IPS-NIHi11 (cell line): ENCODE measurements around the gene SERPINA12.
"Not testable (repeated sequence)": the region's sequence is repeated elsewhere in the genome, so short reads cannot be mapped to it uniquely, and the experiment has no call there.

ENCODE experiments used
- DNase-seq: peaks from one replicate; pipeline ENCODE4 v3.0.0; 2012; ENCODE audit warnings: mixed read lengths, low spot score

SERPINA12 gene

GRCh38 chr14:94489336-94489735, 19.9 kb downstream of the SERPINA12 start:
- peak; percentile 23 for DNase-seq

DNA sequence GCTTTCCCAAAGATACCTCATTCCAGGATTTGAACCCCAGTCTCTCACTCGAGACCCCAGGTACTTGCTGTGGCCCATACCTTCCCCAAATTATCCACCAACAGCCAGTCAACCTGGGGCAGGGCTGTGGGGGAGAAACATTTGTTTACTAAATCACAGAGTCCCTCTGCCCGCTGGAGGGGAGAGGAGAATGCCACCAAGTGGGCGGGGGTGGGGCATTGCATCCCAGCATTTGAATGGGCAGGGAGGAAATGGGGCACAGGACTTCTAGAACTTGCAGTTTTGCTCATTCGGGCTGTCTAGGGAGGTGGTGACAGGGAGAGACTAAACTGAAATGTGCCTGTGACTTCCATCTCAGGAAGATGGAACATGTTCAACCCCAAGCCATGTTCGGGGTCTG, 22.4 kb downstream of the SERPINA12 start:
- DNase-seq = peak; percentile 18

DNA sequence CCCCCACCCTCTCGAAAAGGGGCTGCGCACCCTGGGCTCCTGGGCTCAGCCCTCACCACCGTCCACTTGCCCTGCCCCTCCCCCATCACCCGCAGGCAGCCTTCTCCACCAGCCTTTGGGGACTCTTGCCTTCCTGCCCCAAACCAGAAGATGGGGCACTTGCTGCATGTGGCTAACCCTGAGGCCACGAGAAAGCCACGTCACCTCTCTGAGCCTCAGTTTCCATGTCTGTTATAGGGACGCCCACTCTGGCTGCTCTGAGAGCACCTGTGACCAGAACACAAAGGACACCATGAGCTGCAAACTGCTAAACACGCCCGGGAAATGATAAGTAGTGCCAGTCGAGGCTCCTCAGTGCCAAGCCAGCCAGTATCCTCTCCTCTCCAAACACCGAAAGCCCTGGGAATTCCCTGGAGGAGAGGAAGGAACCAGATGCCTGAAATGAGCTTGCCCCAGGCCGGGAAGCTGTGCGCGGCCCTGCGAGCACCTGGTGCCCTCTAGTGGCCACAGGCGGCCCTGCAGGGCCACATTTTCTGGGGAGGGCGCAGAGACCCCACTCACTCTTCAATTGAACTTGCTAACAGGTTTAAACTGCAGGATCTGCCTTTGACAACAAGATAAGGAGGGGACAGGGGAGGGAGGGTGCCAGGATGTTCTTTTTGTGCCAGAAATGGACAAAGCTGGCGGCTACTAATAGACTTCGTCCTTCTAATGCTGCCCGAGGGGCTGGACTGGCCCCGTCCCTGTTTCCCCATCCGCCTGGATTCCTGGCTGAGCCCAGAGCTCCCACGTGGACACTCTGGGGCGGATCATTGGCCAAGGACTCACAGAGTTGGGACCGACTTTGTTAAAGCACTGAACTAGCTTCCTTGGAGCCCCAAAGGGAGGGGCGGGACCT, 23.1 kb downstream of the SERPINA12 start:
- DNase-seq = peak; percentile 89

DNA sequence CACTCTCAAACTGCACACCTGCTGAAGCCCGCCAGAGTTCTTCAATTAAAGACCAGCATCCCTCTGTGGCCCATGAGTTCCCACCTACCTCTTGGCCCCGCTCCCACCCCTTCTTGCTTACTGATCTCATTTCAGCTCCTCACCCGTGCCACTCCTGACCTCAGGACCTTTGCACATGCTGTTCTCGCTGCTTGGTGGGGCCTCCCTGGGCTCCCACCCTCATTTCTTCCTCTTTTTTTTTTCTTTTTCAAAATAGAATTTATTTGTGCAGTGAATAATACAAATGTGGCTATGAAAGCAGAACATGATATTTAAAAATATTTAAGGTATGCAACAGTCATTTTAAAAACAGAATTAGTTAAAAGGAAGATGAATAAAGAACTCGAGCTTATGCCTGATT, 24.8 kb downstream of the SERPINA12 start:
- no peak for DNase-seq

DNA sequence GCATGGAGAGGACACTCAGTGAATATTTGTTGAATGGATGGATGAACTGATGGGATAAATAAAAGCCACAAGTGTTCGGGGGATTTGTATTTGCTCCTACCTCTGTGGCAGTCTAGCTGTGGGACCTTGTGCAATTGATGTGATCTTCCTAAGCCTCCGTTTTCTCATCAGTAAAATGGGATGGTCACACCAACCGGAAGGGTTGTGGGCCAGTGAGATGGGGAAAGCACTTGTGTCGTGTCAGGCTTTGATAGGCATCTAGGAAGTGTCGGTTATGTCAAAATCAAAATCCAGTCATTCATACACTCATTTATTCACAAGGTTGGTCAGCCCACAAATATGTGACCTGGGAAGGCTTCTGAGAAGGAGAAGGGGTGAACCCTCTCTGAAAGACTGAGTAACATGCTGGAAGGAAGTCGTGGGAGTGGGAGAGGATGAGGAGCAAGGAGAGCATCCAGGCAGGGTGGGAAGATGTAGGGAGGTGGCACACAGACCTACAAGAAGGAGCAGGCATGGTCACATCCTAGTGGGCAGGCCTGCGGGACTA, 25.5 kb downstream of the SERPINA12 start:
- no peak for DNase-seq

DNA sequence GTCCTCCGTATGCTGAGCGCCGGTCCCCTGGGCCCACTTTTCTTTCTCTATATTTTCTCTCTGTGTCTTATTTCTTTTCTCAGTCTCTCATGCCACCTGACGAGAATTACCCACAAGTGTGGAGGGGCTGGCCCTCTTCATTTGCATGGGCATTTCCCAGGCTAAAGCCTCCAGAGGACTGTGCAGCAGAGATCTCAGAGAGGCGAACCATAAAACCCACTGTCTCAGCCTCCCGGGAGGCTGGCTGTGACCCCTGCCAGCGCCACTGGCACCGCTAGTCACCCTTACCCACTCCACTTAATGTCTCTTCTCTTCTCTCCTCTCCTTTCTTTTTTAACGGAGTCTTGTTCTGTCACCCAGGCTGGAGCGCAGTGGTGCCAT, 26.2 kb downstream of the SERPINA12 start:
- DNase-seq = no peak

GRCh38 chr14:94482132-94483070, 26.9 kb downstream of the SERPINA12 start:
- not testable (repeated sequence) for DNase-seq

- no peak for DNase-seq
Observed at GRCh38 chr14:94481468-94482131, 27.7 kb downstream of the SERPINA12 start.

DNA sequence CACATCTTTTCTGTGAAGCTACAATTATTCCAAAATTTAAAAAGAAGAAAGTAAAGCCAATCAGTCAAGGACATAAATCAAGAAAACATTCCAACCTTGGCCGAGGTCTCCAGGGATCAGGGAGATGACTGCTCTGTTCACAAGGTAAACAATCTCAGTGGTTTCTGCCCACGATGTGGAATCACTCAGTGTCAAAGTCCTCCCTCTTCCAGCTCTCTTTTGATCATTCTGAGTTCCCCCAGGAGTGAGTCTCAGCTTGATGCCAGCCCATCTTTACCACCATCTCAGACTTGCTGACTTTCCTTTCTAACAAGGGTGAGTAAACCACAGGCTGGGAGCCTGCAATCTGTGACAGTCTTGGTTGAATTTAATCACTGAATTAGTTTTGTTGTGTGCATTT, 28.5 kb downstream of the SERPINA12 start:
- DNase-seq = no peak

GRCh38 chr14:94478420-94478819, 30.8 kb downstream of the SERPINA12 start:
- no peak for DNase-seq

DNA sequence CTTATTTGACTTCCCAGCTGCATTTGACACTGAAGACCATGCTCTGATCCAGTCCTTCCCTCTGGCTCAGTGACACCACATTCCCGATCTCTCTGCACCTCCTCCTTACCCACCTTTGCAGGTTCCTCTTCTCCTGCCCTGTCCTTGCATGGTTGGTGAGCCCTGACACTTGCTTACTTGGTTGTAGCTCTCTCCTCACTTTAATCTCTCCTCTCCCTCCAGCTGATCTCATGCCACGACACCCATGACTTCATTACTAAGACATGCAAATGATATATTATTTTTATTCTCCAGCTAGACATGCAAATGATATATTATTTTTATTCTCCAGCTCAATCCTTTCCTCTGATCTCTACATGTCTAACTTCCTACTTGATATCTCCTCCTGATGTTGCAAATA, 33.2 kb downstream of the SERPINA12 start, which contains the start of gene SERPINA9:
Gene SERPINA9, minus strand, starts transcription at position 175 of the 400 bp plus-strand sequence. CDS start 6,357 bp downstream, outside the sequence.
- DNase-seq = no peak

GRCh38 chr14:94474581-94475031, 34.7 kb downstream of the SERPINA12 start:
- DNase-seq = peak; percentile 29

DNA sequence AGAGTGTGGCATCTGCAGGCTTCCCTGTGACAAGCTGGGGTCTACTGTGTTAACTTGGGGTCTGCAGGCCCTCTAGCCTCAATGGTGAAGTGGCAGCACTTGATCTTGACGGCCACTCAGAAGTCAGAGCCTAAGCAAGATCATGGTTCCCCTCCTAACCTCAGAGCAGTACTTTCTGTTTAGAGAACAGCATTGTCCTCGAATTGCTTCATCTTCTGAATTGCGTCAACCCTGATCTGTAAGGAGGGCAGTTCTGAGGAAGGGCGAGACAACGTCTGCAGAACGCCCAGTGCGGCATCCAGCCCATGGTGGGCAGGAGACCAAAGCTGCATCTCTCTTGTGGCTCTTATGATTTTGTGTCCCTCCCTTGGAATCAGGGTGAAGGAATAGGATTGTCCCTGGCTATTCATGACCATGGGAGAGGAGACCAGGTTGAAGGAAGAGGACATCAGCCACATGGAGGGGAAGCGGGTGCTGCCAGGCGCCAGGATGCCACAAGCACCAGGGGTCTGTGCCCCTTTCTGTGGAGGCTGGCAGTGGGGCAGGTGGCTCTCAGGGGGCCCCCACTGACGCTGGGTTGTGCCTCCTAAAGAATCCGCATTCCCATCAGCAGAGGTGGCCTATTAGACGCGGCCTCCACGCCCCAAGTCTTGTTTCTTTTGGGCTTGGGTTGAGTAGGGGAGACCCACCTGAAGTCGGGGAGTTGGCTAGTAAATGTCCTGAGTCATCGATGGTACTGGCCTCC, 35.4 kb downstream of the SERPINA12 start:
- no peak for DNase-seq

DNA sequence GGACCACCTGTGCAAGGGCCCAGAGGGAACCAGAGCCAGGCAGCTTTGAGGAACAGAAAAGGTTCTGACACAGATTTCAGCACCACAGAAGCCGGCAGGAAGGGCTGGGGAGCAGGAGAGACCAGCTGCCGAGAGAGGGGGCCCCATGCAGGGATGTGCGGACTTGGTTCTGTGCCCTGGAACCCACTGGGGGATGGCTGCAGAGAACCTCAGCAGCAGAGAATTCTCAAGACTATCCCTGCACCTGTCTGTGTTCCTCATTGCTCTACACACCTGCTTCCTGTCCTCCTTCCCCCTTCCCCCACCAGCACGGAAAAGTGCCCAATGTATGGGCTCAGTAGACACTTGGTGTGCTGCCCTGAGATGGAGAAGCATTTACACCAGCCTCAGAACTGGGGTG, 36.4 kb downstream of the SERPINA12 start:
- no peak for DNase-seq

GRCh38 chr14:94471045-94471444, 38.2 kb downstream of the SERPINA12 start:
- no peak for DNase-seq

DNA sequence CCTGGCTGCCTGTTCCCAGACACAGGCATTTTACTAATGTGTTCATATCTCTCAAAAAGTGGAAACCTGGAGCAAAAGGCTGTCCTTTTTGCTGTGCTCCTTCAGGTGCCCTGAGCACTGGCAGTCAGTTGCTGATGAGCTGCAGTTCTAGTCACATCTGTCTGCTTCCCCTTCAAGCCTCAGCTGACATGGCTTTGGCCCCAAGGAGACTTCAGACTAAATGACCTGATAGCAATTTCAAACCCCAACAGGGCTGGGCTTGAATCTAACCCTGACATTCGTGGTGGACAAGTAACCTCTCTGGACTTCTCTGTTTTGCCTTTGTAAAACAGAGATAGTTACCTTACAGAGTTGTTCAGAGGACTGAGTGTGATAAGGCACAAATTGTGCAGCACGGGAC, 39.0 kb downstream of the SERPINA12 start:
- no peak for DNase-seq

GRCh38 chr14:94469261-94469660, 40.0 kb downstream of the SERPINA12 start:
- DNase-seq = no peak

GRCh38 chr14:94467728-94468520, 41.3 kb downstream of the SERPINA12 start:
- no peak for DNase-seq

DNA sequence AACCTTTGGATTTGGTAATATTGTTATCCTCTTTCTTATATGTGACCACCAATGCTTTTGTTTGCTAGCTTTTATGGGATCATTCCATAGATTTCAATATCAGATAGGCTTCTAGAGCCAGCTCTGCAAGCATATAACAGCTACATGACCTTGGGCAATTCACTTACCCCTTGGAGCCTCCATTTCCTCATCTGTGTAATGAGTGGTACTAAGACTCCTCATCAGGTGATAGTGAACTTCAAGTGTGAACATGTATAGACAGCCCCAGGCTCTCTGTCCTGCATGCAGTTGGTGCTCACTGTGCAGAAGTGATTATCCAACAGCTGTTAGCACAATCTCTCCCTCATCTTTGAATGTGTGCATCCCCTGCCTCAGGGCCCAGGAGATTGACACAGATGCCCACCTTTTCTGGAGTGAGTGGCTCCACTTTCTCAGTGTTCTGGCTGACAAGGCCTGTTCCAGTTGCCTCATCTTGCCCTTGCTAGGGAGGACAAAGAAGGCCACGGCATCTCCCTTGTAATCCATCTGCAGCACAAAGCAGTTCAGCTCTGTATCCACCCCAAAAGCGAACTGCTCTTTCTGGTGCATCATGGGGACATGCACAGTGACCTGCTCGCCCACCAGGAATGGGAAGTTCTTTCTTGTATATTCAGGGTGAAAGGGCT, 42.4 kb downstream of the SERPINA12 start:
- DNase-seq = no peak

DNA sequence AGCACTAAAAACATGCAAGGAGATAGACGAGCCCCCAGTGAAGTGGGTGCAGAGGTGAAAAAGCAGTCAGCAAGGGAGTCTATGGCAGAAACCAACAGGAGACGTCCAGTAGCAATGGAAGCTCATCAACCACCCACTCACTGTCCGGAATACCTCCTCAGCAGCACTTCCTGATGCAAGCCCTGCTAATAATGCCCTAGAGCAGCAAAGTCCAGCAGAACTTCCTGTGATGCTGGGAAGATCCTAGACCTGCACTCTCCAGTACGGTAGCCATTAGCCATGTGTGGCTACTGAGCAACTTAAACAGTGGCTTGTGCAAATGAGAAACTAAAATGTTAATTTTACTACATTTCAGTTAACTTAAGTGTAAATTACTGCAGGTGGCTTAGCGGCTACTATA, 44.2 kb downstream of the SERPINA12 start:
- no peak for DNase-seq
